Sigmoid colon (tissue), 7 donors: ENCODE measurements around the gene UROC1. TPM values are rescaled to one million over a fixed set of nuclear protein-coding genes. Genes with fewer than 3 reads are reported as not detected.

Experiments used
- DNase-seq: peaks from one replicate; pipeline ENCODE4 v3.0.0-alpha.2; 2019
- H3K27ac ChIP-seq, 4 donors: fragments of 200-600 bp; sonication (generic); one replicate each; pipeline ENCODE4 v1.5.1; 2016 to 2019; ENCODE audit warnings: mild to moderate bottlenecking in 1 of 4
- H3K27me3 ChIP-seq, 3 donors: fragments of 200-600 bp; sonication (generic); one replicate each; pipeline ENCODE4 v1.5.1; 2019; ENCODE audit warnings: mild to moderate bottlenecking in 1 of 3
- H3K36me3 ChIP-seq, 4 donors: fragments of 200-600 bp; sonication (generic); one replicate each; pipeline ENCODE4 v1.5.1; 2016 to 2019
- H3K4me1 ChIP-seq, 4 donors: fragments of 200-600 bp; sonication (generic); one replicate each; pipeline ENCODE4 v1.5.1; 2017 to 2019
- H3K4me3 ChIP-seq, 4 donors: fragments of 200-600 bp; sonication (generic); one replicate each; pipeline ENCODE4 v1.5.1; 2017 to 2019; ENCODE audit warnings: mild to moderate bottlenecking in 2 of 4, moderate library complexity in 1 of 4
- H3K9me3 ChIP-seq, 4 donors: fragments of 200-600 bp in 3 of 4; sonication (generic) in 3 of 4; one replicate each; pipeline versions ENCODE4 v1.5.1 to v1.6.1; 2013 to 2019
- EP300 ChIP-seq, 4 donors: sonication (generic); formaldehyde crosslinking; IDR thresholded peaks; one replicate each; pipeline ENCODE4 v1.6.1; 2017; ENCODE audit warnings: antibody characterized with exemption in 4 of 4
- POLR2A ChIP-seq, 2 donors: fragments of 450-650 bp; IDR thresholded peaks; one replicate each; pipeline ENCODE4 v1.6.1; 2016; ENCODE audit warnings: antibody characterized with exemption in 2 of 2, mild to moderate bottlenecking in 2 of 2, moderate library complexity in 2 of 2
- POLR2AphosphoS5 ChIP-seq, 4 donors: sonication (generic); formaldehyde crosslinking; IDR thresholded peaks; one replicate each; pipeline ENCODE4 v1.6.1; 2017; ENCODE audit warnings: antibody characterized with exemption in 4 of 4
- WGBS, 2 donors: extraction: QIAGEN DNeasy Blood & Tissue Kit; methylation state at CpG; one replicate each; pipeline ENCODE4 v1.1.7; 2013; 5-methylcytosine and 5-hydroxymethylcytosine counted together
- intact Hi-C: fragments of 100-400 bp; cut with DNase I; formaldehyde crosslinking; loops from one replicate; pipeline ENCODE4 v1.15.1; 2023
- polyA plus RNA-seq, 3 donors: library from polyadenylated mRNA; stranded (reverse); fragments of 200-250 nt; gene quantifications; one replicate each; pipeline ENCODE4 v1.2.3, GENCODE V29; 2013
- total RNA-seq, 4 donors: library from RNA; depleted of rRNA; stranded (reverse); fragments of >200 nt; gene quantifications; one replicate each; pipeline ENCODE4 v1.1.0, GENCODE V29; 2016
- TF ChIP-seq, protein P1 (sequence below), 4 experiments: fragments of 450-650 bp in 3 of 4; fragments of 200-600 bp in 1 of 4; IDR thresholded peaks; one replicate each; pipeline ENCODE4 v1.5.1; 2016 to 2019; ENCODE audit warnings: antibody characterized with exemption in 4 of 4, mild to moderate bottlenecking in 3 of 4, moderate library complexity in 2 of 4
- donor health status: healthy with polysubstance abuse.
- donor health status: Bipolar disorder and iron deficiency.
- donor health status: healthy.

UROC1 gene
- total and polyA plus RNA-seq, 7 donors, result 0.03 TPM; not detected in 6

GRCh38 chr3:126484662-126485061 lies 32.9 kb downstream of the UROC1 start:
- no peak for DNase-seq
- Histone ChIP-seq H3K4me3 (no peak overlapping the region), H3K4me1 (no peaks in the 10 kb centered on the region), H3K27me3 (no peaks in the 10 kb centered on the region), H3K36me3 (no peaks in the 10 kb centered on the region), H3K9me3 (no peaks in the 10 kb centered on the region), H3K27ac (no peak overlapping the region)
- TF ChIP-seq, protein P1, sequence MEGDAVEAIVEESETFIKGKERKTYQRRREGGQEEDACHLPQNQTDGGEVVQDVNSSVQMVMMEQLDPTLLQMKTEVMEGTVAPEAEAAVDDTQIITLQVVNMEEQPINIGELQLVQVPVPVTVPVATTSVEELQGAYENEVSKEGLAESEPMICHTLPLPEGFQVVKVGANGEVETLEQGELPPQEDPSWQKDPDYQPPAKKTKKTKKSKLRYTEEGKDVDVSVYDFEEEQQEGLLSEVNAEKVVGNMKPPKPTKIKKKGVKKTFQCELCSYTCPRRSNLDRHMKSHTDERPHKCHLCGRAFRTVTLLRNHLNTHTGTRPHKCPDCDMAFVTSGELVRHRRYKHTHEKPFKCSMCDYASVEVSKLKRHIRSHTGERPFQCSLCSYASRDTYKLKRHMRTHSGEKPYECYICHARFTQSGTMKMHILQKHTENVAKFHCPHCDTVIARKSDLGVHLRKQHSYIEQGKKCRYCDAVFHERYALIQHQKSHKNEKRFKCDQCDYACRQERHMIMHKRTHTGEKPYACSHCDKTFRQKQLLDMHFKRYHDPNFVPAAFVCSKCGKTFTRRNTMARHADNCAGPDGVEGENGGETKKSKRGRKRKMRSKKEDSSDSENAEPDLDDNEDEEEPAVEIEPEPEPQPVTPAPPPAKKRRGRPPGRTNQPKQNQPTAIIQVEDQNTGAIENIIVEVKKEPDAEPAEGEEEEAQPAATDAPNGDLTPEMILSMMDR (IDR thresholded peaks at IDR 0.05), result no peak
- no peak for TF ChIP-seq POLR2A (IDR thresholded peaks at IDR 0.05)
- no peak for TF ChIP-seq POLR2AphosphoS5 (IDR thresholded peaks at IDR 0.05)
- TF ChIP-seq EP300 (IDR thresholded peaks at IDR 0.05), result no peak
- WGBS, 2 donors, result 75 to 84% methylated on average over 3 of the region's 3 CpGs
- intact Hi-C loops, result no loop called here

GRCh38 chr3:126484148-126484547 lies 33.4 kb downstream of the UROC1 start:
- Histone ChIP-seq H3K27me3 (no peaks in the 10 kb centered on the region), H3K4me3 (no peak overlapping the region), H3K36me3 (no peaks in the 10 kb centered on the region), H3K4me1 (no peaks in the 10 kb centered on the region), H3K9me3 (no peaks in the 10 kb centered on the region), H3K27ac (no peak overlapping the region)
- TF ChIP-seq, protein P1 (IDR thresholded peaks at IDR 0.05), result no peak
- TF ChIP-seq POLR2A (IDR thresholded peaks at IDR 0.05) (no peak), EP300 (IDR thresholded peaks at IDR 0.05) (no peak), POLR2AphosphoS5 (IDR thresholded peaks at IDR 0.05) (no peak)
- intact Hi-C loops, result no loop called here
- DNase-seq, result no peak
- WGBS, 2 donors, result 81 to 86% methylated on average over 3 of the region's 3 CpGs

DNA sequence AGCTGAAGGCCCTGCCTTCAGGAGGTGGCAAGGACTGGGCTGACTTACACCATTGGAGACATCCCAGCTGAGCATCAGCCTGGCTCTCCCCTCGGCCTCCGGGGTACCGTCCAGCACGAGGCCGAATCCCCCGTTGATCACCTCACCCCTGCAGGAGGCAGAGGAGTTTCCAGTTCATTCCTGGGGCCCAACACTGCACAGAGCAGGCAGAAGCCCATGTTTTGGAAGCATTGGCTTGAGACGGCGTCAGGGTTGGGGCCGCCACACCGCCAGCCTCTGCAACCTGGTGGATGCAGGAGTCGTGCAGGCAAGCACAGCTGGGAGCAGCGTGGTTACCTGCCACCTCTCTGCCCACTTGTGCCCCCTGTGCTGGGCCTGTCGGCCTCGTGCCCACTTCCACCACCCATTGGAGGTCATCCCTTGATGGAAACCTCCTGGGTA lies 34.2 kb downstream of the UROC1 start:
- TF ChIP-seq POLR2A (IDR thresholded peaks at IDR 0.05) (no peak), POLR2AphosphoS5 (IDR thresholded peaks at IDR 0.05) (no peak), EP300 (IDR thresholded peaks at IDR 0.05) (no peak)
- TF ChIP-seq, protein P1 (IDR thresholded peaks at IDR 0.05), result no peak
- no peaks in the 10 kb centered on the region for H3K9me3 ChIP-seq
- H3K27me3 ChIP-seq, result no peaks in the 10 kb centered on the region
- WGBS, 2 donors, result 86 to 93% methylated on average over 14 of the region's 14 CpGs
- H3K27ac ChIP-seq, result no peak overlapping the region
- no peak overlapping the region for H3K4me3 ChIP-seq
- DNase-seq, result no peak
- no peaks in the 10 kb centered on the region for H3K4me1 ChIP-seq
- intact Hi-C loops, result no loop called here
- no peaks in the 10 kb centered on the region for H3K36me3 ChIP-seq

GRCh38 chr3:126482503-126483255 lies 34.9 kb downstream of the UROC1 start:
- Histone ChIP-seq H3K4me1 (no peaks in the 10 kb centered on the region), H3K27me3 (no peaks in the 10 kb centered on the region), H3K4me3 (no peak overlapping the region), H3K36me3 (no peaks in the 10 kb centered on the region), H3K9me3 (no peaks in the 10 kb centered on the region), H3K27ac (no peak overlapping the region)
- WGBS, 2 donors, result 80 to 94% methylated on average over 15 of the region's 15 CpGs
- DNase-seq, result no peak
- intact Hi-C loops, result no loop called here
- TF ChIP-seq, protein P1 (IDR thresholded peaks at IDR 0.05), result no peak
- no peak for TF ChIP-seq POLR2AphosphoS5 (IDR thresholded peaks at IDR 0.05)
- TF ChIP-seq POLR2A (IDR thresholded peaks at IDR 0.05), result no peak
- TF ChIP-seq EP300 (IDR thresholded peaks at IDR 0.05), result no peak
